ENCODE measurements around the gene FBXO48.
"Not testable (repeated sequence)": the region's sequence is repeated elsewhere in the genome, so short reads cannot be mapped to it uniquely, and the experiment has no call there.

The FBXO48 gene

GRCh38 chr2:68467077-68467960 lies at the start of gene FBXO48, which contains the start of gene APLF:
Gene FBXO48 (minus strand): TSS chr2:68467294. CDS start chr2:68465145, 2,149 bp downstream.
Gene APLF (plus strand): TSS chr2:68467585. CDS start chr2:68467732, 147 bp downstream.
- peak; percentile 98 for DNase-seq

GRCh38 chr2:68516051-68516955 lies 49.2 kb upstream of the FBXO48 start:
- no peak for DNase-seq

GRCh38 chr2:68514316-68514929 lies 47.3 kb upstream of the FBXO48 start:
- DNase-seq, result no peak

GRCh38 chr2:68512966-68513365 lies 45.9 kb upstream of the FBXO48 start:
- no peak for DNase-seq

- DNase-seq, result no peak
Observed at GRCh38 chr2:68512326-68512725, 45.2 kb upstream of the FBXO48 start.

- DNase-seq, result no peak
Observed at GRCh38 chr2:68506170-68506569, 39.1 kb upstream of the FBXO48 start.

- DNase-seq, result no peak
Observed at GRCh38 chr2:68505603-68506159, 38.6 kb upstream of the FBXO48 start.

GRCh38 chr2:68501768-68502167 lies 34.7 kb upstream of the FBXO48 start:
- no peak for DNase-seq

GRCh38 chr2:68500649-68501048 lies 33.6 kb upstream of the FBXO48 start:
- DNase-seq, result no peak

- no peak for DNase-seq
Observed at GRCh38 chr2:68499133-68499532, 32.0 kb upstream of the FBXO48 start.

- no peak for DNase-seq
Observed at GRCh38 chr2:68491582-68491981, 24.5 kb upstream of the FBXO48 start.

- no peak for DNase-seq
Observed at GRCh38 chr2:68489282-68489681, 22.2 kb upstream of the FBXO48 start.

- DNase-seq, result not testable (repeated sequence)
Observed at GRCh38 chr2:68488605-68489004, 21.5 kb upstream of the FBXO48 start.

- DNase-seq, result no peak
Observed at GRCh38 chr2:68487773-68488355, 20.8 kb upstream of the FBXO48 start.

GRCh38 chr2:68483011-68483410 lies 15.9 kb upstream of the FBXO48 start:
- no peak for DNase-seq

- no peak for DNase-seq
Observed at GRCh38 chr2:68482296-68482820, 15.3 kb upstream of the FBXO48 start.

GRCh38 chr2:68478688-68479087 lies 11.6 kb upstream of the FBXO48 start:
- DNase-seq, result no peak

- no peak for DNase-seq
Observed at GRCh38 chr2:68476454-68476853, 9.4 kb upstream of the FBXO48 start.

GRCh38 chr2:68475576-68475975 lies 8.5 kb upstream of the FBXO48 start:
- DNase-seq, result no peak

- no peak for DNase-seq
Observed at GRCh38 chr2:68475110-68475509, 8.0 kb upstream of the FBXO48 start.

- no peak for DNase-seq
Observed at GRCh38 chr2:68472796-68473414, 5.8 kb upstream of the FBXO48 start.

- DNase-seq, result no peak
Observed at GRCh38 chr2:68471385-68471784, 4.3 kb upstream of the FBXO48 start.
